B cell (primary cell): ENCODE results near the gene ZBTB40. TPM values are rescaled to one million over a fixed set of nuclear protein-coding genes. Genes with fewer than 3 reads are reported as not detected.

Experiments
- ATAC-seq: fragments of 200-7000 bp; cut with Tn5 transposase; one replicate; pipeline ENCODE4 v1.10.0; 2021; ENCODE audit warnings: low read depth, mild to moderate bottlenecking, moderate number of reproducible peaks, moderate library complexity
- CTCF ChIA-PET: fragments of 350-600 bp; sonication (Branson Sonifier 250); formaldehyde crosslinking; loops from one replicate; lab custom pipeline; 2021; ENCODE audit warnings: antibody characterized with exemption, inconsistent platforms; lab: Charles Lee
- POLR2A ChIA-PET: fragments of 350-600 bp; sonication (Branson Sonifier 250); formaldehyde crosslinking; loops from one replicate; lab custom pipeline; 2021; ENCODE audit warnings: antibody characterized with exemption; lab: Charles Lee
- DNase-seq: peaks from one replicate; pipeline ENCODE4 v3.0.0; 2013
- H2AFZ ChIP-seq: 2 replicates; pipeline ENCODE4 v1.6.1; 2012; ENCODE audit warnings: mild to moderate bottlenecking, low read depth, low read length; ENCODE audit not compliant: insufficient read depth, poor library complexity, severe bottlenecking
- H3K27ac ChIP-seq, 2 donors: 1 replicate in 1 of 2; 2 replicates in 1 of 2; pipeline ENCODE4 v1.5.1; 2012 to 2013; ENCODE audit warnings: low read length in 2 of 2, mild to moderate bottlenecking in 2 of 2, moderate library complexity in 1 of 2
- H3K27me3 ChIP-seq, 4 experiments: fragments of 200-600 bp in 1 of 4; sonication (generic) in 1 of 4; replicated peaks in 1 of 4; 1 replicate in 2 of 4; 2 replicates in 2 of 4; pipeline versions ENCODE4 v1.6.1 to v1.7.0; 2013 to 2016; ENCODE audit warnings: low read length in 3 of 4, mild to moderate bottlenecking in 2 of 4, mixed read lengths in 1 of 4, moderate library complexity in 1 of 4; ENCODE audit not compliant: insufficient read depth in 4 of 4, control insufficient read depth in 3 of 4; ENCODE audit errors: control extremely low read depth in 1 of 4
- H3K36me3 ChIP-seq, 2 experiments: replicated peaks in 1 of 2; 1 replicate in 1 of 2; 2 replicates in 1 of 2; pipeline versions ENCODE4 v1.6.1 to v1.7.1; 2013; ENCODE audit warnings: low read length in 1 of 2; ENCODE audit not compliant: insufficient read depth in 2 of 2, control insufficient read depth in 1 of 2; ENCODE audit errors: control extremely low read depth in 1 of 2, extremely low read depth in 1 of 2
- H3K4me1 ChIP-seq, 2 donors: fragments of 200-600 bp in 1 of 2; sonication (generic) in 1 of 2; 1 replicate in 1 of 2; 2 replicates in 1 of 2; pipeline versions ENCODE4 v1.5.1 to v1.6.1; 2013 to 2017; ENCODE audit warnings: low read length in 2 of 2; ENCODE audit not compliant: control insufficient read depth in 2 of 2, insufficient read depth in 2 of 2
- H3K4me2 ChIP-seq: replicated peaks from 2 replicates; pipeline ENCODE3; 2012; ENCODE audit warnings: mild to moderate bottlenecking, low read depth, low read length; ENCODE audit not compliant: poor library complexity, severe bottlenecking
- H3K4me3 ChIP-seq, 5 experiments: fragments of 200-600 bp in 1 of 5; sonication (generic) in 1 of 5; 1 replicate in 3 of 5; 2 replicates in 2 of 5; pipeline versions ENCODE4 v1.5.1 to v1.7.0; 2011 to 2016; ENCODE audit warnings: low read length in 4 of 5, mild to moderate bottlenecking in 4 of 5, low read depth in 2 of 5, control low read depth in 1 of 5, moderate library complexity in 1 of 5; ENCODE audit not compliant: insufficient read depth in 1 of 5; ENCODE audit errors: control extremely low read depth in 1 of 5, extremely low read depth in 1 of 5
- H3K79me2 ChIP-seq: fragments of 200-600 bp; sonication (generic); one replicate; pipeline ENCODE4 v1.6.0; 2016; ENCODE audit warnings: low read length; ENCODE audit not compliant: control insufficient read depth, insufficient read depth
- H3K9ac ChIP-seq: fragments of 200-600 bp; sonication (generic); 2 replicates; pipeline ENCODE4 v1.6.1; 2017; ENCODE audit warnings: mild to moderate bottlenecking, low read length, moderate library complexity
- H3K9me3 ChIP-seq, 3 donors: one replicate each; pipeline versions ENCODE4 v1.6.1 to v1.7.1; 2013; ENCODE audit warnings: low read length in 2 of 3; ENCODE audit not compliant: control insufficient read depth in 2 of 3, insufficient read depth in 1 of 3; ENCODE audit errors: control extremely low read depth in 1 of 3
- H4K20me1 ChIP-seq: 2 replicates; pipeline ENCODE4 v1.6.0; 2012; ENCODE audit warnings: mild to moderate bottlenecking, low read length; ENCODE audit not compliant: insufficient read depth, control insufficient read depth, poor library complexity, severe bottlenecking
- H3K27ac Mint-ChIP-seq: one replicate; pipeline ENCODE4 v1.8.0; 2021; ENCODE audit warnings: mixed read lengths
- H3K27me3 Mint-ChIP-seq: one replicate; pipeline ENCODE4 v1.8.0; 2021; ENCODE audit warnings: mixed read lengths
- H3K4me1 Mint-ChIP-seq: one replicate; pipeline ENCODE4 v1.8.0; 2021; ENCODE audit warnings: mixed read lengths
- H3K4me3 Mint-ChIP-seq: one replicate; pipeline ENCODE4 v1.8.0; 2021; ENCODE audit warnings: mixed read lengths
- H3K9me3 Mint-ChIP-seq: one replicate; pipeline ENCODE4 v1.8.0; 2022; ENCODE audit warnings: mixed read lengths; ENCODE audit not compliant: insufficient read depth
- CTCF ChIP-seq: fragments of 200-600 bp; IDR thresholded peaks from one replicate; pipeline ENCODE4 v1.8.0; 2022; ENCODE audit warnings: antibody characterized with exemption, mild to moderate bottlenecking
- EZH2 ChIP-seq: IDR thresholded peaks from 2 replicates; pipeline ENCODE4 v1.6.1; 2012; ENCODE audit warnings: borderline replicate concordance, low read depth, mild to moderate bottlenecking, moderate library complexity, low read length; ENCODE audit not compliant: insufficient read depth, poor library complexity, severe bottlenecking
- WGBS: methylation state at CpG from one replicate; pipeline ENCODE4 v1.1.5; 2013; ENCODE audit warnings: missing lambda C conversion rate; ENCODE audit not compliant: insufficient coverage; 5-methylcytosine and 5-hydroxymethylcytosine counted together
- intact Hi-C: fragments of 100-400 bp; cut with micrococcal nuclease; formaldehyde crosslinking; loops from one replicate; pipeline ENCODE4 v1.10.0; 2022
- polyA plus RNA-seq: library from polyadenylated mRNA; depleted of rRNA; stranded (reverse); fragments of >200 nt; gene quantifications from 2 replicates; pipeline ENCODE4 v1.2.3, GENCODE V29; 2012
- total RNA-seq, 2 donors: library from RNA; stranded (reverse); fragments of 120-200 nt in 1 of 2; gene quantifications; 1 replicate in 1 of 2; 2 replicates in 1 of 2; pipeline versions ENCODE4 v1.2.3 to v1.2.4, GENCODE V29; 2013 to 2022

Gene ZBTB40
- total and polyA plus RNA-seq, 2 donors (not counting 1 experiment from before 2014, with no cell fraction given) = 30.9 to 51.9 TPM

GRCh38 chr1:22488319-22488718, 36.7 kb downstream of the ZBTB40 start:
- DNase-seq (no peak), ATAC-seq (no peak)
- H3K4me1 ChIP-seq = no peaks in the 10 kb centered on the region
- H3K4me2 ChIP-seq = no peak overlapping the region
- Mint-ChIP-seq H3K27me3 (no peaks in the 10 kb centered on the region), H3K4me3 (no peak overlapping the region), H3K4me1 (peaks cover 12% of the 10 kb centered on the region), H3K9me3 (peaks cover 11% of the 10 kb centered on the region), H3K27ac (no peak overlapping the region)
- H4K20me1 ChIP-seq = peaks cover 26% of the 10 kb centered on the region
- ChIA-PET CTCF (no interaction called here), POLR2A (no interaction called here)
- H3K36me3 ChIP-seq = peaks cover 0 to 9% of the 10 kb centered on the region in 2 experiments
- H3K9ac ChIP-seq = no peak overlapping the region
- no peak overlapping the region for H3K27ac ChIP-seq
- intact Hi-C loops = no loop called here
- WGBS = 97% methylated on average over 5 of the region's 5 CpGs
- no peak overlapping the region for H2AFZ ChIP-seq
- no peaks in the 10 kb centered on the region for H3K27me3 ChIP-seq
- no peak overlapping the region for H3K4me3 ChIP-seq
- peaks cover 0 to 7% (median 0%) of the 10 kb centered on the region in 3 donors for H3K9me3 ChIP-seq
- H3K79me2 ChIP-seq = peaks cover 46% of the 10 kb centered on the region
- TF ChIP-seq EZH2 (no peak), CTCF (no peak)

GRCh38 chr1:22489278-22489677, 37.6 kb downstream of the ZBTB40 start:
- TF ChIP-seq EZH2 = no peak
- no peak for TF ChIP-seq CTCF
- Histone ChIP-seq H3K27me3 (no peaks in the 10 kb centered on the region), H3K4me2 (no peak overlapping the region), H3K27ac (no peak overlapping the region), H3K4me3 (no peak overlapping the region), H3K79me2 (peaks cover 39% of the 10 kb centered on the region), H3K36me3 (peaks cover 0 to 13% of the 10 kb centered on the region in 2 experiments), H3K9ac (no peak overlapping the region), H4K20me1 (peaks cover 26% of the 10 kb centered on the region), H3K4me1 (no peaks in the 10 kb centered on the region), H2AFZ (no peak overlapping the region), H3K9me3 (peaks cover 0 to 6% (median 0%) of the 10 kb centered on the region in 3 donors)
- intact Hi-C loops = no loop called here
- H3K27ac Mint-ChIP-seq = no peak overlapping the region
- ChIA-PET CTCF (no interaction called here), POLR2A (no interaction called here)
- ATAC-seq = no peak
- H3K4me3 Mint-ChIP-seq = no peak overlapping the region
- peaks cover 8% of the 10 kb centered on the region for H3K9me3 Mint-ChIP-seq
- no CpG with 5 or more reads among the region's 6 CpGs for WGBS
- no peaks in the 10 kb centered on the region for H3K27me3 Mint-ChIP-seq
- DNase-seq = no peak
- peaks cover 11% of the 10 kb centered on the region for H3K4me1 Mint-ChIP-seq
